ENCODE data around the gene RALGPS2.

Gene RALGPS2

DNA sequence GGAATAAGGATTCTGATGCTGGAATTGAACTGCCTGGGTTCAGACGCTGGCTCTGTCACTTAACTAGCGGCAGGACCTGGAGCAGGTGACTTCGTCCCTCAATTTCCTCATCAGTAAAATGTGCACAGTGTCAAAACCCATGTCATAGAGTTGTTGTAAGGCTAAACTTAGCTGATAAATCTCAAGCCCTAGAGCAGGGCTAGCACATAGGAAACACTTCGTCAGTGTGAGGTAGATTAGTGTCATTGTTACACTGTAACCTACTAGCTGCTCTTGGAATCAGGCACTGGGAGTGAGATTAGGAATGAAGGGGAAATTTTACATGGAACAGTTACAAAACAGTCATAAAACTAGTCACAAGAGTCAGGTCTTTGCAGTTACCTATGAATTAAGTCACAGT is 202.0 kb downstream of the RALGPS2 start:
- DNase-seq: no peak

DNA sequence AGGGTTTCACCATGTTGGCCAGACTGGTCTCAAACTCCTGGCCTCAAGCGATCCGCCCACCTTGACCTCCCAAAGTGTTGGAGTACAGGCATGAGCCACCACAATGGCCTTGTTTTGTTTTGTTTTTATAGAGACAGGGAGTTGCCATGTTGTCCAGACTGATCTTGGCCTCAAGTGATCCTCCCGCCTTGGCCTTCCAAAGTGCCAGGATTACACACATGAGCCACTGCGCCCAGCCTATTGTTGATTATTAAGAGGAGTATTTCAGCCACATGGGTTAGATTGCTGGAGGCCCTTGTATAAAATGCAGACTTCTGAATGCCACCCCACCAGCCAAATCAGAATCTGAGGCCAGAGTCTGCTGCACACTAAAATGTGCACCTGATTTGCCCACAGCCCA is 203.0 kb downstream of the RALGPS2 start:
- DNase-seq: no peak

DNA sequence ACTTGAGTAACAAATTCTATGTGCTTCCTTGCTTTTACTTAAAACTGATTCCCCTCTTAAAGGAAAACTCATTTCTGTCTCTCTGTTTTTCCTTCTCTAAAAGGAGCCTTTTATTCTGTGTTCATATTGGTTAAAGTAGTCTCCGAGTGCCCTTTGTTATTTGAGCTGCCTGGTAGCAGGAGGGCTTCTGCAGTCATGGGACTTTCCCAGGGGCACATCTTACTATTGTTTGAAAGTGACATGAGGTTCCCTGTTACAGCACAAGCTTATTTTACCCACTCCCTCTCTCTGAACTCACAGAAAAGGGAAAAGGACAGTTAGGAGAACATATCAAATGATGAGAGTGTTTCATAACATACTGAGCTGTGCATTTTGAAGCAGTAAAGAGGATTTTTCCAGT is 203.9 kb downstream of the RALGPS2 start:
- no peak for DNase-seq

DNA sequence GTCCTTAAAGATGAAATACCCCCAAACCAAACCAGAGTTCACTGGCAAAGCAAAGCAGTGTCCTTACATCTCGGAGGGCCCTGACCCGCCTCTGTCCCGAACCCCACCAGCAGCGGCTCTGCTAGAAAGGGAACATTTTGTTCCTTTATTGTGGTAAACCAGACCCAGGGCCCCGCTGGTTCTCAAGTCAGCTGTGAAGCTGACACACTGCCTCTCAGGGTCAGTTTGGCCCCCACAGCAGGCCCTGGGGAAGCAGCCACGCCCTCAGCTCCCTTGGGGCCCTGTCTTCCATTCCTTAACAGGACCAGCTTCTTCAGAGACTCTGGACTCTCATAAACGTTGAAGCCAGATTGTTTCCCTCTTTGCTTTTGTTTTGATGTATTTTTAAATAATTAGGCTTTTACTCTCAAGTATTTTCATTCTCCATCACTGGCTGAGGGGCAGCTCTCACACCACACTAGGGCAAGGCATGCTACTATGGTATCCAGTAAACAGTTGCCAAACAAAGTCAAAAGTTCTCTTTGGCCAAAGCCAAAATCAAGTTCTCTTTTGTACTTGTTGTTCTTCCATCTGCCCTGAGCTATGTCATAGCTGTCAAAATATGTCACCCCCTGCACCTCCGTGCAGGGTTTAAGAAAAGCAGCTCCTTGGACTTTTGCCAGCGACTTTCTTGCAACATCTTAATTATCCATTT is 207.0 kb downstream of the RALGPS2 start:
- DNase-seq: no peak

DNA sequence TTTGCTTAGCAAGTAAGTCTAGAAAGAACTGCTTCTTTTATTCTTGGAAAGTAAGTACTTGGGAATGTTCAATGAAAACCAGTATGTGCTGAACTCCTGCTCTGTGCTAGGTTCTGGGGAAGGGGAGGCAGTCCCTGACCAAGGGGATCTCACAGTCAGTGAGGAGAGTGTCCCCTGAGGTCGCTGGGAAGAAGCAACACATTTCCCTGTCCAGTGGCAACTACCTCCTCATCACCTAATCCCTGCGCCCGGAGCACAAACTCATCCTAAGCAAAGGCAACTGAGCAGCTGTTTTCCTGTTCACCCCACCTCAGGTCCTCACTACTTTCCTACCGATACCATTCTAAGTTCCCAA is 207.5 kb downstream of the RALGPS2 start:
- DNase-seq: no peak

DNA sequence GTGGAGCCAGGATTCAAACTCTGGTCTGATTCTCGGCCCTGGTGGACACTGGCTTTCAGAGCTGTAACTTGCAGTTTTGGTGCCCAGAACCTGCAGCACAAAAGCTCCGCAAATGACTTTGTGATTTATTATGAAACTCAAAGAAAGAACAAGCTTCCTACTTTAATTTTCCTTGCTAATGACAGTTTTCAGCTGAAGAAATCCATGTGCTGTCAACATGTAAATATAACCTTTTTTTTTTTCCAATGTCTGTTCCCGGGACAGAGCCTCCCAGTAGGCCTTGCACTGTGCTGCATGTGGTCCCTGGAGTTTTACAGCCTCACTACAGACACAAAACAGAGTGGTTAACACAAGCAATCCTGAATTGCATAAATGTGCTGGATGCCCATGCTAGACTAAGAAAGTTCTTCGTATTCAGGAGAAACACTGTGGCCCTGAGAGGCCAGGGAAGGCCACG is 208.1 kb downstream of the RALGPS2 start:
- no peak for DNase-seq

DNA sequence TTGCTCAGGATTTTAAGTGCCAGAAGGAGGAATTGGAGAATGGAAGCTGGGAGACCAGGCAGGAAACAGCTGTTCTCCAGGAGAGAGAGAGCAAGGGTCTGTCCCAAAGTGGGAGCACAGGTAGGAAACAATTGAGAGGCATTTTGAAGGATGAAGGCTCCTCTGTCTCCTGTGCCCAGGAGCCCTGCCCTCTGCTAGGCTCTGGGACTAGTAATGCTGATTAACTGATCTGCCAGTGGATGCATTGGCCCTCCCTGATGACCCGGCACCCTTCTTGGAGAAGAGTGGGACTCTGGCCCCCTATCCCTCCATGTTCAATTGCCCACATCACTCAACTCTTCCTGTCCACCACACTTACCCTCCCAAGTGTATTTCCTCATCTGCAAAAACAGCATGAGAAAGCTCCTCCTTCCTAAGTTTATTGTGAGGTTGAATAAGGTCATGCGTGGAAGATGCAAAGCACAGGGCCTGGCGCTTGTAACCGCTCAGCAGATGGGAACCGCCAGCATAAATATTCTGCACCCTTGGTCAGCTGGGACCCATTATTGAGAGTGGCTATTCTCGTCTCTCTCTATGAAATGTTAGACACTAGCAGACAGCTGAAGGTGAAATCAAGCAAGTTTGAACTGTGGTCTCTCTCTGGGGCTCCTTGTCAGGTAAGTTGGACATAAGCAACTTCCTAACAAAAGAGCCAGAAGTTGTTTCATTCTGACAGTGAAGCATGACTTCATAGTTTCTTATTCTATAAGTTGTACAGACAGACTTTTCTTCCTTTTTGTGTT is 208.9 kb downstream of the RALGPS2 start:
- DNase-seq: no peak

DNA sequence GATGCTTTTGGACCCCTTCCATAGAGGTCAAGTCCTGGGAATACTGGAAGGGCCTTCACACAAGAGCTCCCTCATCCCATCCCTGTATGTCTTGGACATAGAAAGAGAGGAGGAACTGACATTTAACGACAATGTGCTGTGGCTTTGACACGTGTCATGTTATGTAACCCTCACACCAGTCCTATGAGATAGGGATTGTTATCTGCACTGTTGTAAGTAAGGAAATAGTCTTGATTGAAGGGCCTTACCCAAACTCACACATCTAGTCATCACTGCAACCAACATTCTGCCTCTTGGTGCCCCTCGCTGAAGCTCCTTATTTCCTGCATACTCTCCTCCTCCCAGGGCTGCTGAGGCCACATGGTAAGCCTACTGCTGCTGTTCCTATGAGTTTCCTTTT is 209.5 kb downstream of the RALGPS2 start:
- DNase-seq: no peak

DNA sequence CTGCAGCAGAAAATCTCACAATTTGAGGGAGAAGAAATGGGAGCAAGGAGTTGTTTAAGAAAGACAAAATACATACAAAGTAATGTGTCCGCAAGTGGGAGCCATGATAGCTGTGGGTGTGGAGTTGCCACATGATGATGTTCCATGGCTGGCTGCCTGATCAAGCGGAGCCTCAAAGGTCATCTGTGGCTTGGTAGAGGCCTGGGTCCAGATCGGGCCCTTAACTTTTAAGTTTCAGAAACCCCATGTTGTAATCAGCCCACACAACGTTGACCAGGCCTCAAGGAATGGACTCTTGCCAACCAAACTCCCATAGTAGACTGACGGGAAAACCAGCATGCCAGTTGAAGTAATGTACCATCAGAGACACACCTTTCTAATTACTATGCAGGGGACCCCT is 210.6 kb downstream of the RALGPS2 start:
- DNase-seq: no peak

DNA sequence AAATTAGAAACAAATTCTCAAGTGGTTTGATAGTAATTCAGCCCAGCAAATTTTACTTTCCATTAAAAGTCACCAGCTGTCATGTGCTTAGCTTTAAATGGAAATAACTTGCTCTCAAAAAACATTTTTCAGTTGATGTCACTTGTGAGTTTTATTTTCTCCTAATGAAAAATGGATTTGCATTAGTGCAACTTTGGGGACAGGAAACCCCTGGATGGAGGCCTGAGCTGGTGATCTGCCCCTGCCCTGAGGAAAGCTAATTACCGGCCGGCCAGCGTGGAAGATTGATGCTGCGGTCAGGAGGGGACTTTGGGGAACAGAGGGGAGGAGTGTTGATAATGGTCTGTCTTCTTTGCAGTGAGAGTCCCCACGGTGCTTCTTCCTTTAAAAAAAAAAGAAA is 212.7 kb downstream of the RALGPS2 start:
- no peak for DNase-seq

DNA sequence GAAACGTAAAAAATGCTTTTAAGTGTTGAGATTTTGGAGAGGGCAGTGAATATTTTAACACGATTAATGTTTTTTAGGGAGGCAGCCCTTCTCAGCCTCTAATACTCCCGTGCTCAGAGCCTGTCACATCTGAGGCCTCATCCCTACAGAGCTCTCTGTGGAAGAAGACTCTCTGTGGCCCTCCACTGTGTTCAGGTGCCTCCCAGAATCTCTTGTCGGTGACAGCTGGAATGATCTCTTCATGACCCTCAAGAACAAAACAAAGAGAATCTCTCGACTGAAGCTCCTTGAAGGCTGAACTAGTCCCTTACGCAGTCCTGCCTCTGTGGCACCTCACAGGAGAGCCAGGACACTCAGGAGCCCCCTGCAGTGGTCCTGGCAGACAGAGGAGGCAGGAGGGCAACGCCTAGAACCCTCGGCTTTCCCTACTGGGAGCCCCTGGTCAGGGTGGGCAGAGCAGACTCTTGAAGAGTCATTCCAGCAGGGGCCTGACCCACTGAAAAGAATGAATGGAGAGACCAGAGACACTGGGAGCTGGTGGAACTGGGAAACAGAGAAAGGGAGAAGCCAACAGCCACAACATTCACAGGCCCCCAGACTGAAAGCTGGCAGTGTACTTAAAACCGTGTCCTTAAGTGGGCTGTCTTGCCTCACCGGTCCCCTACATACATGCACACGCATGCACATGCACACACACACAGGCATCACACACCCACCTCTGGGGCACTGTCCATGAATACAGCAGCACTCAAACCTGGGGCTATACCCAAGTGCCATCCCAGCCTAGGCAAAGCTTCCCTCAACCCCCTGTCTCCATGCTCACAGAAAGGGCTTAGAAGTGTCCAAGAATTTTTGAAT is 213.3 kb downstream of the RALGPS2 start:
- DNase-seq: no peak

DNA sequence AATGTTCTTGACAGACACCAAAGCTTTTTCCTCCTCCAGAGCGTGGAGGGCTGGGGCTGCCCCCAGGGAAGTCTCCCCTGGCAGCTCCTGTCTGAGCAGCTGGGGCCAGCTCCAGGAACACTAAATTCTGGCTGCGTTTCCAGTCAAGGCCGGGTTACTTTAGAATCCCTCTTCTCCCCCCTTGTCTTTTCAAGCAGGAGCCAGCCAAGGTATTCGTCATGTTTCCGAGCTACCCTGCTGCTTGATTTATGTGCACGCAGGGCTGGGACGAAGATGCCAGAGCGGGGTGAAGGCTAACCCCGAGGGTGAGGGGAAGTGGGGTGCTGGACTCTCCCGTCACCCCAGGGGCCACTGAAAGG is 213.9 kb downstream of the RALGPS2 start:
- no peak for DNase-seq

DNA sequence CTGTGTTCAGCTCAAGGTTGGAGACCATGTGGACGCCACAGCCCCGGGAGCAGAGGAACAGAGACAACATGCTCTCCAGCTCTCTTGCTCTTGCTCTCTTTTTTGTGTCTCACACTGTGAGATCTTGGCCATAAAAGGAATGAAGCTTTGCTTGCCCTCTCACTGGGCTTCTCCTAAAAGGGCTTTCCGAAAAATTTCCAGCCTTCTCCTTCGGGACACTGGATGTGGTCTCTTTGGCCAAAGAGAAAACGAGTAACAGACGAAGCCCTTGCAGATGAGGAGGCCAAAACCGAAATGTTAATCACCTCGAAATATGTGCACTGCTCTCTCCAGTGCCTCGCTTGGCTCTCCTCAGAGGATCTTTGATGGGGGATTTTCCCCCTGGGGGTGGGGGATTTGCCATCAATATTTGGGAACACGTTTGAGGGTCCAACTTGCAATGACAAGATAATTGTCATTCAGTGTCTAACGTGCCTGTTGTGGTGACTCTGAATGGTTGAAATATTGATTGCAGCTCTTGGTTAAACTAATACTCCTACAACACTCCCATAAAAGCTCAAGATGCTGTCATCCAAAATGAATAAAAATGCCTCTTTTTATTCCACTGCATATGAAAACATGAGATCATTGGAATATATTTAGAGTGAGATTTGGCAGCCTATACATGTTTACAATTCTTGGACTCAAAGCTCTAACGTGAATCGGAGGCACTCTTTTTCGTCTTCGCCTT is 214.5 kb downstream of the RALGPS2 start:
- no peak for DNase-seq

DNA sequence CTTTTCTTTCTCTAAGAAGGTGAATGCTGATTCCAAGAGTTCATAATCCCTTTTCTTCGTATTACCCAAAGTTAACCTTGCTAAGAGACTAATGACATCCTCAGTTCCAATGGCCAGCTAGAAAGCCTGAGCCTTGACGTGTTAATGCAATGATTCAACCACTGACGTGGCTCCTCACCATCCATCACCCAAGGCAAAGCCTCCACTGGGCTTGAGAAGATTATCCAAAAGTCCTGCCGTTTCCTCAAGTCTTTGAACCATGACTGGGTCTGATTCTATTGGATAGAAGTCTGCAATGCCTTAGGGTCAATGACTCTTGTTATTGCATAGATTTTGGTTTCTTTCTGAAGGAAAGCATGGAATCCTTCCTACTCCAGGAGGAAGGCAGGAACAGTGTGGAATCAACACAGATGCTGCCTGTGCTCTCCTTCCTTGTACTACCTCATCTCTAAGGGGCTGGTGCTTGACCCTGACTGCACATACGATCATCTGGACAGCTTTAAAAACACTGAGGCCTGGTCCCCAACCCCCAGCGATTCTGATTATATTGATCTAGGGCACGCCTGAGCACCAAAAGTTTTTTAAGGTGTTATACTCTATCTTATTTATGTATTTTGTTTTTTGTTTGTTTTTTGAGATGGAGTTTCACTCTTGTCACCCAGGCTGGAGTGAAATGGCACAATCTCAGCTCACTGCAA is 215.2 kb downstream of the RALGPS2 start:
- no peak for DNase-seq

DNA sequence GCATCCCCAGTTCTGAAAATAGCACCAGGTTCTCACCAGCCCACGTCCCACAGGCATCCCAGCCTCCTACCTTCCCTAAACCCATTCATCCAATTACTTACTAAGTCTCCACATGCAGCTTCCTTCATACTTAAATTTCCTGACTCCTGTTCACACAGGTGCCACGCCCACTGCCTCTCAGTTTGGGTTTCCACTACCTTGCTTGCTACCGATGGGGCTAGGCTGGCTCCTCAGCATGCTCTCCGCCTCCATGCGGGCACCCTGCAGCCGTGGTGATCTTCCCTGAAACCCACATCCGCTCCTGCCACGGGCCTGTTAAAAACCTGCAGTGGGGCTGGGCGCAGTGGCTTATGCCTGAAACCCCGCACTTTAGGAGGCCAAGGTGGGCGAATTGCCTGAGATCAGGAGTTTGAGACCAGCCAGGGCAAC is 216.2 kb downstream of the RALGPS2 start:
- no peak for DNase-seq

DNA sequence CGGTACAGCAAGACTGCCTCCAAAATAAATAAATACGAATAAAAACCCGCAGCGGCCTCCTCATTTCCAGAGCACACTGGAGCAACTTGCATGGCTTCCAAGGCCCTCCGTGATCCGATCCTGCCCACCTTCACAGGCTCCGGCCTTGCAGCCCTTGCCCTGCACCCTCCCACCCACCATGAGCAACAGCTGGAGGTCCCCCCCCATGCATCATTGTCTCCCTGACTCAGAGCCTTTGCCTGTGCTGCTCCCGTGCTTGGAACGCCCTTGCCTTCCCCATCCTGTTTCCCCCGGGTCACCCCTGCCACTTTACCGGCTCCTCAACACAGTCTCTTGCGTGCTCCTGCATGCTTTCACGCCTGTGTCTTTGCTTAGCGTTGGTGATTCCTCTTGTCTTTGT is 216.8 kb downstream of the RALGPS2 start:
- DNase-seq: no peak

DNA sequence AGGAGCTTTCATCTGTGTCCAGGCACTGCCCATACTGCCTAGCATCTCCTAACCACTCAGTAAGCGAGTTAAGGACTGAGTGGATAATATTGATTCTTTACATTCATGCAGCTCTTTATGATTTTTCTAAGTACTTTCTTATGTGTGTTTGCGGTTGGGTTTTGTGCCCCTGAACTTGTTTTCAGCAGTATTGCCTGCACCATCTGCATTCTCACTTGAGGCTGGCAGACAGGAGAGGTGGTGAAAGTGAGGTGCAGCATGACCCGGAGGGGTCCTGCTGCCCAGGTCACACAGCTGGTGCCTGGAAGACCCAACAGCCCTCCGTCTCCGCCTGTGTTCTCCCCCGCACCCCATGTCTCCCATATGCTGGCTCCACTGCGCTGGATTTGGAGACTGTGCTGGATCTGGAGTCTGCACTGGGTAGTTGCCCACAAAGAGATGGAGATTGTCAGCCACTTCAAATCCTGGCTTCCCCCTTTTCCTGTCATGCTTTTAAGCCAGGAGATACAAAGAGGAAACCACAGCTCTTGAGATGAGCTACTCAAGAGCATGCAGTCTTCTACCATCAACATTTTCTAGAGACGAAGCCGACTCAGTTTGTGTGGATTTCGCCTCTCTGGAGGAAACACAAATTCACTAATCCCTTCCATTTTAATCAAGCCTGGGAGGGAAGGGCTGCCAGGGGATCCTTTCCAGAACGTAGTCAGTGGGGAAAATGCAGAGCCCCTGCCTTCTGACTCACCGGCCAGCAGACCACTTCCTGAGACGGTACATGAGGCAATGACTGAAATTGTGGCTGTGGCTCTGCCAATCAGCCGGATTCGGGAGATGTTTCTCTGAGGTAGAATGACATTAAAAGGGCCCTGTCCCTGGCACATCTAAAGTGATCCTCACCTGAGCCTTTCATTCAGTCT is 217.5 kb downstream of the RALGPS2 start:
- DNase-seq: no peak

DNA sequence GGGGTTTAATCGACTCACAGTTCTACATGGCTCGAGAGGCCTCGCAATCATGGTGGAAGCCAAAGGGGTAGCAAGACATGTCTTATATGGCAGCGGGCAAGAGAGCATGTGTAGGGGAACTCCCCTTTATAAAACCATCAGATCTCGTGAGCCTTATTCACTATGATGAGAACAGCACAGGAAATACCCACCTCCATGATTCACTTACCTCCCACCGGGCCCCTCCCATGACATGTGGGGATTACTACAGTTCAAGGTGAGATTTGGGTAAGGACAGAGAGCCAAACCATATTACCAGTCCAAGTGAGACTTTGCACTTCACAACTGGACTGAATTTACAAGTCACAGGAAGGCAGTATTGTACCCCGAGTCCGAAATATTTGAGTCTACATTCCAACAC is 219.7 kb downstream of the RALGPS2 start:
- no peak for DNase-seq

DNA sequence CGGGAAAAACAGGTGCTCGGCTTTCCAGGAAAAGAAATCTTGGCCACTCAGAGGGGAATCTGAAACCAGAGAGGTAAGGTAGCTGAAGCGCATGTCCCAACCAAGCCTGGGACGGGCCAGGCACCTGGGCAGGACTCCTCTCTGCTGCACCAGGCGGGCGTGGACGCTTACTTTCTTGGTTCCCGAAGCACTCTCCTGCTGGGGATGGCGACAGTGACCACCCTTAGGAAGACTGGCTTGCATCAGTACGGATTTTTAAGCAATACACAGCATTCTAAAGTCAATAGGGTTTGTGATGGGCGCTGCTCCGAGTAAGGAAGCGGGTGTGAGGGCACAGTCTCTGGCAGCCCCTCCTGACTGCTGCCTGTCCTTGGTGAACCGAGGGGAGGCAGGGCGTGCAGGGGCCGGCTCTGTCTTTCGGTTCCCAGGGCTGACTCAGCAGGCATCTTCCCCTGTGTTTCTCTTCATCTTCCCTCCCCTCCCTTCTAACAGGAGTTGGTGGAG is 220.8 kb downstream of the RALGPS2 start:
- DNase-seq: no peak

DNA sequence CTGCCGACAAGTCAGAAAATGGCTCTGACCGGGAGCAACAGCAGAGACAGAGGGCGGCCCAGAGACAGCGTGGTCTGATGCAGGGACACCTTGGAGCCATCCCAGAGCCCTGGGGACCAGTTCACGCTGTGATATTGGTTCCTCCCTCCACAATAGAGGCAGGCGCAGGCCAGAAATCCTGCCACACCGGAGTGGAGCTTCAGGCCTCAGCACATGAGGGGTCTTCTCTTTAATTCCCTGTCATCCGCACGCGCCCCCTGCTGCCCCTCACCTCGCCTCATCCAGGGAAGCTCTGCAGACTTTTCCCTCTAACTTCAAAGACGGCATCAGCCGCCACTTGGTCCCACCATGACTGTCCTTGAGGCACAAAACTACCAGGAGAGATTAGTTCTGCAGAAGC is 221.4 kb downstream of the RALGPS2 start:
- DNase-seq: no peak
